GM12874 (cell line): ENCODE results near the gene BACE2.

ENCODE experiments used
- CTCF ChIP-seq: IDR thresholded peaks from 2 replicates; pipeline ENCODE4 v1.5.1; 2011; ENCODE audit warnings: low read depth, mild to moderate bottlenecking, control low read depth, low read length, moderate library complexity; ENCODE audit not compliant: insufficient read depth

Gene BACE2

DNA sequence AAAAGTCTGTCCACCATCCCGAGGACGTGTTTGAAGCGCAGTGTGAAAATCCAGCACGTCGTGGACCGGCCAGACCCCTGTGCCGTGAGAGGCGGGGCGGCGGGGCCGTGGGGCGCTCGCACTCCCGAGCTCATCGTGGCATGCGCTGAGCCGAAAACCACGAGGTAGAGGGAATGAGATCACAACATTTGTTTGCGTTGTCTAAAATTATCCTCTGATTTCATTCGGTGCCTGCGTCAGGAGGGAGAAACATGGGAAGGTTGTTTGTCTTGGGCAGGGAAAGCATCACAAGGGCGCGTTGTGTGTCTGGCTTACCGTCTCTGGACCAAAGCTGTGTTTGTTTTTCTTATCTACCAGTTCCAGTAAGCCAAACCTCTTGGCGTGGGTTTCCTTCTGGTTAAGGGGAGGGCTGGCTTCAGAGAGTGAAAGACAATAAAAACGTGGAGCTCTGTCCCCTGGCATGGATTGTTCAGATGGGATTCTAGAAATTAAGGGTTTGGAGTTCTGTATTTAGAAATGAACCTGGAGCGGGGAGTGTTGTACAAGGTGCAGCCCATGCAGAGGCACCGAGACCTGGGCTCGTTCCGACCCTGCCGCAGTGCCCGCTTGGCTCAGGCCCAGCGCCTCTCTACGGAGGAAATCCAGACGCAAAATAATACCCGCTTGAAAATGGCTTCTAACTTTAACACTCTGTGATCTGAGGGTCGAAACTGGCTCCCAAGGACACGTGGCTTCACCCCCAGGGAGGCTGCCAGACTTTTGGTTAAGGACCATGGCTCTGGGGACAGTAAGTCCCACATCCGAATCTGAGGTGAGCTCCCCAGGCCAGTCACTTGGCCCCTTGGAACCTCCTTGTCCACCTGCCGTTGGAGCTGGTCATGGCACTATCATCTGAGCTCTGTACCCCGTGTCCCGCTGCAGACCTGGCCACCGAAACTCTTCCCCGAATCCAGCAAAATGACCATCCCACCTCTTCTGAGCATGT, 79.9 kb downstream of the BACE2 start:
- TF ChIP-seq CTCF: no peak

- TF ChIP-seq CTCF: no peak
These were observed 81.5 kb downstream of the BACE2 start for GRCh38 chr21:41249476-41249875.

GRCh38 chr21:41250519-41250918, 82.6 kb downstream of the BACE2 start:
- no peak for TF ChIP-seq CTCF

- no peak for TF ChIP-seq CTCF
These were observed 84.1 kb downstream of the BACE2 start for GRCh38 chr21:41251961-41252642.

GRCh38 chr21:41254090-41254700, 86.2 kb downstream of the BACE2 start:
- no peak for TF ChIP-seq CTCF

DNA sequence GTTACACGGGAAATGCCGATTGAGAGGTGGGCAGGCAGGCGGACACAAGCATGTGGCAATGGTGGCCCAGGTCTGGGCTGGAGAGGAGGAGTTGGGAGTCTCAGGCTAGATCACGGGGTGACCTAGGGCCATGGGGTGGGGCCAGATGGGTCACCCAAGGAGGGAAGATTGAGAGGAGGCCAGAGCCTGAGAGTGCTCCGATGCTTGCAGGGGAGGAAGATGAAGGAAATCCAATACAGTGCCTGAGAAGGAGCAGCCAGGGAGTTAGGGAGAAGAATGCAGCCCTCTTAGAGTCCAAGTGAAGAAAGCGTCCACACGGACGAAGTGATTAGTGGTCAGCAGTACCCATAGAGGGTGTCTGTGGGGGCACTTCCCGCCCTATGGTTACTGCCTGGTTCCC, 87.2 kb downstream of the BACE2 start:
- no peak for TF ChIP-seq CTCF
